Tongue (tissue), 2 donors: ENCODE results near the gene LDB2. TPM values are rescaled to one million over a fixed set of nuclear protein-coding genes. Genes with fewer than 3 reads are reported as not detected.
A peak's percentile ranks its signal among the peaks of the same experiment; 100 is the strongest.

Experiments
- DNase-seq: peaks from one replicate; pipeline ENCODE4 v3.0.0-alpha.2; 2015
- total RNA-seq: library from RNA; depleted of rRNA; stranded (reverse); fragments of >200 nt; gene quantifications from one replicate; pipeline ENCODE4 v1.2.3, GENCODE V29; 2014

LDB2 gene
- total RNA-seq, 1 donor from 2014 or later = 49.2 TPM

DNA sequence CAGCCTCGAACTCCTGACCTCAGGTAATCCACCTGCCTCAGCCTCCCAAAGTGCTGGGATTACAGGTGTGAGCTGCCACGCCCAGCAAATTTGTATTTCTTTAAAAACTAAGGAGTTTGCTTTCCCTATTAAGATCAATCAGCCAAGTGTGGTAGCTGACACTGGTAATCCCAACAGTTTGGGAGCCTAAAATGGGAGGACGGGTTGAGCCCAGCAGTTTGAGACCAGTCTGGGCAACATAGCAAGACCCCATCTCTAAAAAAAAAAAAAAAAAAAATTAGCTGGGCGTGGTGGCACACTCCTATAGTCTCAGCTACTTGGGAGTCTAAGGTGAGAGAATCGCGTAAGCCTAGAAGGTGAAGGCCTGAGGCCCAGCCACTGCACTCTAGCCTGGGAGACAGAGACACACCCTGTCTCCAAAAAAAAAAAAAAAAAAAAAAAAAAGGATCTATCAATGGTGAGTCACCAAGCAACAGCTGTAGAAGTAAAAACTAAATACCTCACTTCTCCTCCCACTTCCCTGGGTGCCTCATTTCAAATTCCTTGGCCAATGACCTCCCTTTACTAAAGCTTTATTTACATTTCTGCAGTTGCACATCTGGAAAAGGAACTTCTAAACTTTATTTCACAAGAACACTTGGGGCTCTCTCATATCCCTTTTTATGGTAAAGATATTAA is 54.5 kb downstream of the LDB2 start:
- DNase-seq = peak; percentile 83

DNA sequence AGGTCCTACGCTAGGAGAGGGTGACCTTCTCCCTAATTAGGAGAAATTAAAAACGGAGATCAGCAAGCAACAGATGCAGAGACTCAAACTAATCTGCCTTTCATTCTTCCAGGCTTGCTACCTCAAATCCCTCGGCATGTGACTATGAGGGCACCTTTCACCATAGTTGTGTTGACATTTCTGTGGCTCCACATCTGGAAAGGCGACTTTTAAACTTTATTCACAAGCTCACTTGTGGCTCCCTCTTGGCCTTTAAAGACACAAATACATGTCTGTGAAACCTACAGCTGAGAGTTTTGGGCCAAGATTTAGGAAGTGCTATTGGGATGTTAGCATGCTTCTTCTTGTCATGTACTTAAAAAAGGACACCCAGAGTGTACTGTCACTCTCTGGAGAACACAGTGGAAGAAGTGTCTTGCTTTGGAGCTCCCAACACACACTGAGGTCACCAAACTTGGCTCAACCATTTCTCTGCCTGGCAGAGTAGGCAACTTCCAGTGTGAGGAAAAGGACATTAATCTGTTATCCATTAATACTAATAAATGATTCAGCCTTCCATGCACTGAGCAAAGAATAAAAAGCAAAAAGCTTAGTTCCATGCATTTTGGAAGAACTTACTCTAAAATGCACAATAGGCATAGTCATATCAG is 60.1 kb downstream of the LDB2 start:
- DNase-seq = peak; percentile 18

DNA sequence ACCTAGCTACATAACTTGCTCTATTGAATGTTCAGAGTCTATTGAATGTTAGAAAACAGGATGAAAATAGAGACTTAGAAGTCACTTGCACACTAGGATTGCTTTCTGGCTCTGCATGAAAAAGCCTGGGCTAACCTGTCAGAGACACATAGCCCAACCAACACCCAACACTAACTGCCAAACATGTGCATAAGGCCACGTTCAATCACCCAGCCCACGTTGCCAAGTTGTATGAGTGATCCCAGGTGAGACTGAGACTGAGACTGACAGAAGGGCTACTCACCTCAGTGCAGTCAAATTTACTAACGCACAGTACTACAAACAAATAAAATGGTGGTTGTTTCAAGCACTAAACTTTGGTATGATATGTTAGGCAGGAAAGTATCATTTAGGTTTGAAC is 61.0 kb downstream of the LDB2 start:
- DNase-seq = no peak

DNA sequence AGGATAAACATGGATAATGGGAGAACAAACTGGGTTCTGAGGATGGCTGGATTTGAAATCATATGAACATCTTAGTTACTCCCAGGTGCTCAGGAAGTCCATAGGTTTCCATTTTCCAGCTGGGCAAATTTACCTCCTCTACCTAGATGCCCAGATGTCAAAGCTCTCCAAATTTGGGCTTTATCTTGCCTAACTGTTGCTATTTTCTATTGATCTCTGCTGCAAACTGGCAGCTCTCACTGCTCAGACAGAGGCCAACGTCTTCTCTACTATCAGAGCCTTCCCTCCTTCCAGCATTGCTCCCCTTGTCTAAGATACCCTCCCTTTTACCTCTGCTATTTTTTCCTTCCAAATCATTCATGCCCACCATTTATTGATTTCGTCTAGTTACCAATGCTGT is 62.1 kb downstream of the LDB2 start:
- no peak for DNase-seq

- no peak for DNase-seq
These were observed 62.7 kb downstream of the LDB2 start for GRCh38 chr4:16835597-16836247.

GRCh38 chr4:16834814-16835213 is 63.6 kb downstream of the LDB2 start:
- no peak for DNase-seq

DNA sequence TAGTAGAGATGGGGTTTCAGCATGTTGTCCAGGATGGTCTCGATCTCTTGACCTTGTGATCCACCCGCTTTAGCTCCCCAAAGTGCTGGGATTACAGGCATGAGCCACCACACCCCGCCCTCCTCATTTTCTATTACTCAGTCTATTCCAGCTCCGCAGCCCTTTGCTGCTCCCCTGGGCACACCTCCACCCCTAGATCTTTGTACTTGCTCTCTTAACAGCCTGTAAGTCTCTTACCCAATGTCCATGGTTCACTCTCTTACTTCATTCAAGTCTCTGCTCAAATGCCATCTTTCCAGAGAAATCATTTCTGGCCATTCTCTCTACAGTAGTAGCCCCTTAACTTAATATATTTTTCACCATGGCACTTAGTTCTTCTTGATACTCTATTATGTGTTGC is 64.7 kb downstream of the LDB2 start:
- no peak for DNase-seq

GRCh38 chr4:16830081-16830480 is 68.4 kb downstream of the LDB2 start:
- DNase-seq = no peak

DNA sequence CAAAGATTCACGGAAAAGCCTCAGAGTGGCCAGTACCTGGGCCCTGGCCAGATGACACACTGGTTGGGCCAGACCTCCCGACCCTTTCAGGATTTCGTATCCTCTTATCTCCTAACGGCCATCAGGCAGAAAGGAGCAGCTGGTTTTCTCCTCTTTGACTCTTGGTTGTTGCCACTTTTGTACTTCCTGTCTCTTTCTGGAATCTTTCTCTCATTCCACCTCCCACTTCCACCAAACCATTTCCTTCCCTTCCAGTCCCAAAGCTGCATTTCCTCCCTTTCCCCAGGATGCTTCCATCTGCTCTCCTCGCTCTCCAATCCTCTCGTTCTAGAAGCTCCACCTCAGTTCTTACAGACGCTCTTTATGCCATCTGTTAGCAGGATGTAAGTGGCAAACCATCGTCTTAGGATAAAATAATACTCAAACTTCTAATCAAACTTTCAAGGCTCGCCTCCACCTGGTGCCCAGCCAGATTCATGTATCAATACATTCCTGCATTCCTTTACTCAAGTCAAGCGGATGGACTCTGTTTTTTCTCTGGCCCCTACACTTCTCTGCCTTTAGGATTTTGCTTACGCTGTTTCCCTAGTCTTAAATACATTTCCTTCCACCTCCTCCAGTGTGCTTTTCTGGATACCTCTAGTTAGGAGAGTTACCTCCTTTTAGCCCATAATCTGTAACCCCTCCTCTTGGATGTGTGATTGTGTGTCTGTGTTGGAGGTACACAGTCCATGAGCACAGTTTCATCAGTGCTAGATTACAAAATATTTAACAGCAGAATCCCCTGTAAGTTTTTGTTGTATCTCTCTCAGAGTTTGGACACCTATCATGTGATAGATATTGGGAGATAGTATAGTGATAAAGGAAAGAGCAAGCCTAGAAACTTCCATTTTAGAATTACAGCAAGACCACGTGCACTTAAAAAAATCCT is 70.4 kb downstream of the LDB2 start:
- DNase-seq = no peak

GRCh38 chr4:16827045-16827444 is 71.4 kb downstream of the LDB2 start:
- DNase-seq = no peak

- DNase-seq = no peak
These were observed 72.0 kb downstream of the LDB2 start for GRCh38 chr4:16826406-16826910.

- DNase-seq = no peak
These were observed 74.1 kb downstream of the LDB2 start for GRCh38 chr4:16824278-16824806.

DNA sequence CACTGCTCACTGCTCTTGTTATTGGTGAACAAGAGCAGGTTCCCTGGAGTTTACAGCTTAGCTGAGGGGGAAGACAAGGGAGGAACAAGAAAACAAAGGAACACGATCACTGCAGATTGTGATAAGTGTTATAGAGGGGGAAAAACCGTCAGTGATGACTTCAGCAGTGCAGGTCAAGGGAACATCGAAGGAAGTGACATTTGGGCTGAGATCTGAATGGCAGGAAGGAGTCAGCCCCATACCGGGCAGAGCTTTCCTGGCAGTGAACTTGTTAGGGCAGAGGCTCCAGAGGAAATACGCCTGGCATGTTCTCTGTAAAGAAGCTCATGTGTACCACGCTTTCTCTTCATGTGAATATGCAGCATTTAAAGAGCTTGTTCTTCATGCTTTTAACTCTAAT is 78.1 kb downstream of the LDB2 start:
- DNase-seq = no peak

GRCh38 chr4:16819652-16820051 is 78.8 kb downstream of the LDB2 start:
- no peak for DNase-seq

DNA sequence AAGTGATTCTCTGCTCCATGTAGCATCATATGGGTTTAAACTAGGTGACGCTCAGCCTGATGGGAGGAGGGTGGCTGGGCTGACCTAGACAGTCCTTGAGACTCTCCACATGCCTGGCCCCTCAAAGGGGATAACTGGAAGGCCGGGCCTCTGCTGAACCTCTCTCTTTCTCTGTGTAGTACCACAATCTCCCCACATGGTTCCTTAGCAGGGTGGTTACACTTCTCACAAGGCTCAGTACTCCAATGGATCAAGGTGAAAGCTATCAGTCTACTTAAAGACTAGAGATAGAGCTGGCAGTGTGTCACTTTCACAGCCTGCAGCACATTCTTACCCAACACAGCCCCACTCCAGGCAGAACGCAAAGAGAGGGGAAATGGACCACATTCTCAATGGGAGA is 80.4 kb downstream of the LDB2 start:
- DNase-seq = no peak

GRCh38 chr4:16817286-16817685 is 81.2 kb downstream of the LDB2 start:
- DNase-seq = no peak

GRCh38 chr4:16814361-16814760 is 84.1 kb downstream of the LDB2 start:
- DNase-seq = no peak

- DNase-seq = no peak
These were observed 86.4 kb downstream of the LDB2 start for GRCh38 chr4:16812041-16812440.

DNA sequence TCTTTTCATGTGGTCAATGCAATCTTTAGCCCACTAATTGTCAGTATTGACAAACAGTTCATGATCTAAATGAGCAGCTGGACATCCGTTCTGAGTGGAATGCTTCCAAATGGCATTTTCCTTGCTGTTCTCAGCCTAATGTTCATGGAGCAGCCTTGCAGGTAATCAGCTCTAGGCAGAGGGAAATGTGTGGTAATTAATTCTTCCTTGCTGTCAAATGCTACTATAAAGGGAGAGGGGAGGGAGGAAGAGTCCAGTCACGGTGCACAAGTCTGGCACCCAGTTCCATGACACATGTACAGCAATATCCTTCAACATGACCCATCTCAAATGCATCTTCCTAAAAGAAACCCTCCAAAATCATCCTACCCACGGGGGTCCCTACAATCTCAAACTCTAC is 88.5 kb downstream of the LDB2 start:
- DNase-seq = no peak

GRCh38 chr4:16809064-16809463 is 89.4 kb downstream of the LDB2 start:
- DNase-seq = no peak

GRCh38 chr4:16807355-16807754 is 91.1 kb downstream of the LDB2 start:
- no peak for DNase-seq

DNA sequence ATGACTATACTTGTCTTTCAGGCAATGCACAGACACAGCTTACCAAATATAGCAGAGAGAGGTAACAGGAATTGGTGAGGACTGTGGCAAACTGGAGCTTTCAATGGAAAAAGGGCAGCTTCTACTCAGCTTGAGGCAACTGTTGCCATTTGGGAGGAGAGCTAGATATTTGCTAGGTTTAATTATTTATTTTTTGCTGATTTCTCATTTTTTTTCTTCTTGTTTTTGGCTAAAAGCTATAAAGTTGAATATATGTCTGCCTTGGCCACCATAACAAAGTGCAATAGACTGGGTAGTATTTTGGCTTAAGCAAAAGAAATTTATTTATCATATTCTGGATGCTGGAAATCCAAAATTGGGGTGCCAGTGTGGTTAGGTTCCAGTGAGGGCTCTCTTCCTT is 93.9 kb downstream of the LDB2 start:
- no peak for DNase-seq
